HAP-1 (cell line): Measurements from ENCODE around the gene SLX4IP.

Experiments
- DNase-seq, 2 experiments: peaks; one replicate each; pipeline ENCODE4 v3.0.0-alpha.2; 2016 to 2020; ENCODE audit warnings: low spot score in 2 of 2
- H3K27me3 ChIP-seq: fragments of 250-450 bp; sonication (Bioruptor Pico); 2 replicates; pipeline ENCODE4 v1.5.1; 2020; ENCODE audit warnings: low read depth, mild to moderate bottlenecking, moderate library complexity
- H3K36me3 ChIP-seq: fragments of 250-450 bp; sonication (Bioruptor Pico); replicated peaks from 2 replicates; pipeline ENCODE4 v1.5.1; 2020; ENCODE audit warnings: mild to moderate bottlenecking
- H3K4me1 ChIP-seq: fragments of 250-450 bp; sonication (Bioruptor Pico); 2 replicates; pipeline ENCODE4 v1.5.1; 2020; ENCODE audit warnings: mild to moderate bottlenecking
- H3K4me3 ChIP-seq: fragments of 250-450 bp; sonication (Bioruptor Pico); 2 replicates; pipeline ENCODE4 v1.5.1; 2020; ENCODE audit warnings: mild to moderate bottlenecking, moderate library complexity
- H3K9me3 ChIP-seq: fragments of 250-450 bp; sonication (Bioruptor Pico); 2 replicates; pipeline ENCODE4 v1.5.1; 2020; ENCODE audit warnings: mild to moderate bottlenecking, moderate library complexity
- in situ Hi-C: fragments of 300-500 bp; cut with MboI; formaldehyde crosslinking; loops from 3 replicates; pipeline ENCODE4 v1.14.3; 2020; ENCODE audit warnings: low sequenced_read_pairs, inconsistent platforms, mixed read lengths

The SLX4IP gene

DNA sequence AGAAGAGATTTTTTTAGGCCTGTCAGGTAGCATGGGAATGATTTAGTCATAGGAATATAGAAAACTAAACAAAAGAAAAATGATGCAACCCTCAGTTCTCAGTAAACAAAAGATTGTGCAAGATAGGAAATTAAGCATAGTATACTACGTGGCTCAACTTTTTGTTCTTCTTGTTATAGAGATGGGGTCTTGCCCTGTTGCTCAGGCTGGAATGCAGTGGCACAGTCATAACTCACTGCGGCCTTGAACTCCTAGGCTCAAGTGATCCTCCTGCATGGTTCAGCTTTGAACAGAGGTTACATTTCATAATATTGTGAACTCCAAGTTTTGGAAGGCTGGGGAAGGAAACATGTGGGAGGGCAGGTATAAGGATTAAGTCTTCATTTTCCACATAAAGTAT lies 28.5 kb downstream of the SLX4IP start:
- no peak for DNase-seq
- H3K4me3 ChIP-seq = no peak overlapping the region
- peaks cover 27% of the 10 kb centered on the region for H3K4me1 ChIP-seq
- H3K9me3 ChIP-seq = no peaks in the 10 kb centered on the region
- H3K36me3 ChIP-seq = no peaks in the 10 kb centered on the region
- no peaks in the 10 kb centered on the region for H3K27me3 ChIP-seq
- in situ Hi-C loops = no loop called here

DNA sequence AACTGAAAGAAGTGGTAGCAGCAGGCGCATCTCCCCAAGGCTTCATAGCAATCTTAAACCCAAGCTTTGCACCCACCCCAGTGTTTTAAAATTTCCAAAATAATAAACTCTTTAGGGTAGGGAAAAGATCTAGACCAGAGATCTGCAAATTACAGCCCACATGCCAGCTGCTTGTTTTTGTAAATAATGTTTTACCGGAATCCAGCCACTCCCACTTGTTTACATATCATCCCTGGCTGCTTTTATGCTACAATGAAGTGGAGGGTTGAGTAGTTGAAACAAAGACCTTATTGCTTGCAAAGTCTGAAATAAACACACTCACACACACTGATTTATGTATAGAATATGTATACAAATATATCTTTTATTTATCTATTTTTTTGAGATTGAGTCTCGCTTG lies 30.0 kb downstream of the SLX4IP start:
- in situ Hi-C loops = no loop called here
- Histone ChIP-seq H3K9me3 (no peaks in the 10 kb centered on the region), H3K27me3 (no peaks in the 10 kb centered on the region), H3K36me3 (no peaks in the 10 kb centered on the region), H3K4me1 (peaks cover 27% of the 10 kb centered on the region), H3K4me3 (no peak overlapping the region)
- DNase-seq = no peak

DNA sequence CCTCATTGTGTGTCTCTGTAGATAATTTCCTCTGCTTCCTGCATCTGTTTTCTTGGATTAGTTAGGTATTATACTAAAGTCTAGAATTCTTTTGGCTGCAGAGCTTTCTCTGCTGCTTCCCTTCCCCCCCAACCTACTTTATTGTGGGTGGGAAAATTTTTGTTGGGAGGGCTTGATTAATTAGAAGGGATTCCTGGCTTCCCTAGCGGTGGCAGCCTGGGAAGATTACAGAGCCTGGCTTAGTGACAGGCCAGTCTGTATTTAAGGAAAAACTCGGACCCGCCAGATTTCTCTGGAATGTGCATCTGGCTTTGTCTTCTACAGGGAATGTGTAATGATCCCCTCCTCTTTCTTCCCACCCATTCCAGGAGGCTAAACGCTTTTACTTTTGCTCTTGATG lies 31.2 kb downstream of the SLX4IP start:
- H3K27me3 ChIP-seq = no peaks in the 10 kb centered on the region
- in situ Hi-C loops = no loop called here
- DNase-seq = peak; percentile 81 to 90
- no peak overlapping the region; the same call in 1 of the 2 replicates for H3K4me3 ChIP-seq
- peaks cover 27% of the 10 kb centered on the region for H3K4me1 ChIP-seq
- H3K9me3 ChIP-seq = no peaks in the 10 kb centered on the region
- H3K36me3 ChIP-seq = no peaks in the 10 kb centered on the region

DNA sequence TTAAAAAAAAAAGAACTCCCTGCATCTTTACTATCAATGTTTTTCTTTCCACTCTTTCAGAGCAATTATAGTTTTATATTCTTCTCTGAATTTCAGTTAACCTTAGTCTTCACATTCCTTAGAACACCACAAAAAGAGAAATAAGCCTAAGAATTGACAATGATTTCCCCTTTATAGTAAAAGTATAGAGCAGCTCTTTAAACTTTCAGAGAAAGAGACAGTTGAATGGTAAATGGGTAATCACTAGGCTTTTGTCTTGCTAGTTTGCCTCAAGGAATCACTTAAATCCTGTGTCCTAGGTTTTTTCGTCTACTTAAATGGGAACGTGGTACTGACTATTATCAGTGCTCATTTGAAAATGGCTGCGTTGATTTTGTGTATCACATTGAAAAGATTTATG lies 31.8 kb downstream of the SLX4IP start:
- Histone ChIP-seq H3K27me3 (no peaks in the 10 kb centered on the region), H3K4me1 (peaks cover 27% of the 10 kb centered on the region), H3K9me3 (no peaks in the 10 kb centered on the region), H3K36me3 (no peaks in the 10 kb centered on the region), H3K4me3 (no peak overlapping the region)
- in situ Hi-C loops = no loop called here
- DNase-seq = peak in 1 of 2 experiments; percentile 95

- Histone ChIP-seq H3K36me3 (no peaks in the 10 kb centered on the region), H3K9me3 (no peaks in the 10 kb centered on the region), H3K4me1 (peaks cover 27% of the 10 kb centered on the region), H3K27me3 (no peaks in the 10 kb centered on the region), H3K4me3 (no peak overlapping the region)
- no peak for DNase-seq
- in situ Hi-C loops = no loop called here
Measured at GRCh38 chr20:10467681-10468339, 32.7 kb downstream of the SLX4IP start.

- in situ Hi-C loops = no loop called here
- Histone ChIP-seq H3K36me3 (no peaks in the 10 kb centered on the region), H3K4me3 (no peak overlapping the region), H3K27me3 (no peaks in the 10 kb centered on the region), H3K9me3 (no peaks in the 10 kb centered on the region), H3K4me1 (peaks cover 27% of the 10 kb centered on the region)
- no peak for DNase-seq
Measured at GRCh38 chr20:10468340-10468845, 33.3 kb downstream of the SLX4IP start.

DNA sequence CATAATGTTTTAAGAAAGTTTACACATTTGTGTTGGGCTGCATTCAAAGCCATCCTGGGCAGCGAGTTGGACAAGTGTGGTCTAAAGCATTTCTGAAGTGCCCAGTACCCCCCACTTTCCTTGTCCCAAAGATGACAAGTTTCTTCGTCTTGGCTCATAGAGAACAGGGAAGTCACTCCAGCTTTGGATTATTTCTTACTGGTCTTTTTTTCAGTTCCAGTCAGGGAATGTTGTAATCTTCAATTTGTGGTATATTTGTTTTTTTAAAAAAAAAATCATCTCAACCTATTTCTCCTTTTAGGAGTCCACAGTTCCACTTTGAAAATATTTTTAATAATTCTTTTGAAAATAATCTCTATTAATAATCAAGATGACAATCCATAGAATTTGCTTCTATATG lies 34.0 kb downstream of the SLX4IP start:
- in situ Hi-C loops = no loop called here
- Histone ChIP-seq H3K27me3 (no peaks in the 10 kb centered on the region), H3K9me3 (no peaks in the 10 kb centered on the region), H3K4me1 (peaks cover 30% of the 10 kb centered on the region), H3K4me3 (no peak overlapping the region), H3K36me3 (no peaks in the 10 kb centered on the region)
- no peak for DNase-seq

DNA sequence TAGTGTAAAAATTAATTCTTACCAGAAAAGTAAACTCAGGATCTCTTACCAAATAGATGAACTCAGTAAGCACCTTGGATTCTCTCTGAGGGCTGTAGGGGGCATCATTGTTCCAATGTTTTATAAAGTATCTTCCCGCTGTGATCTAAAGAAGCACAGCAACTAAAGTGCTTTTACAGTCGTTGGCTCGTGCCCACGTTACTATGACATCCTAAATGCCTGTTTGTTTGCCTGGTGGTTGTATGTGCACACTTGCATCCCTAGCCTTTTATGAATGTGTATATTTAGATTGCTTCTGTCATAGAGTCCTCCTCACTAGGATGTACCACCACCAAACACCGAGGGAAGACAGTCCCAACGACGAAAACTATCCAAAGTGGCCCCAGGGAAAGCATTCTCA lies 34.5 kb downstream of the SLX4IP start:
- Histone ChIP-seq H3K4me1 (peaks cover 32% of the 10 kb centered on the region), H3K36me3 (no peaks in the 10 kb centered on the region), H3K9me3 (no peaks in the 10 kb centered on the region), H3K4me3 (no peak overlapping the region), H3K27me3 (no peaks in the 10 kb centered on the region)
- DNase-seq = peak; percentile 41 to 53
- in situ Hi-C loops = no loop called here

- Histone ChIP-seq H3K4me1 (peaks cover 32% of the 10 kb centered on the region), H3K4me3 (no peak overlapping the region), H3K27me3 (no peaks in the 10 kb centered on the region), H3K9me3 (no peaks in the 10 kb centered on the region), H3K36me3 (no peaks in the 10 kb centered on the region)
- no peak for DNase-seq
- in situ Hi-C loops = no loop called here
Measured at GRCh38 chr20:10470276-10470675, 35.2 kb downstream of the SLX4IP start.

DNA sequence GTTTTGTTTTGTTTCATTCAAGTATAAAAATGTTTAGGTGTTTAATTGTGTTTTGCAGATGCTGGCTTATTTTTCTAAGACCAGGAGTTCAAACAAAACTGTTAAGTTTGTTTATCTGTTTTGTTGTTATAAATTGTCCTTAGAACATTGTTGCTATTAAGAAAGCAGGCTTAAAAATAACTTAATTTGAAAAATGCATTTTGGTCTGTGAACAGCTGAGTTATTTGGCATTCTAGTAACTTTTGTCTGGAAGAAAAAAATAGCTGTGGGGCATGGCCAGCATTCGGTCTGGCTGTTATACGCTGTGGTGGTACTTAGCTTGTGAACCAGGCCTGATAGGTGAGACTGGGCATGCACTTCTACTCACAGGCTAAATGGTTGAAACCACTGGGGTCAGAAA lies 37.8 kb downstream of the SLX4IP start:
- H3K36me3 ChIP-seq = no peaks in the 10 kb centered on the region
- no peak for DNase-seq
- peaks cover 13% of the 10 kb centered on the region for H3K4me1 ChIP-seq
- in situ Hi-C loops = no loop called here
- no peak overlapping the region for H3K4me3 ChIP-seq
- H3K27me3 ChIP-seq = no peaks in the 10 kb centered on the region
- no peaks in the 10 kb centered on the region for H3K9me3 ChIP-seq

DNA sequence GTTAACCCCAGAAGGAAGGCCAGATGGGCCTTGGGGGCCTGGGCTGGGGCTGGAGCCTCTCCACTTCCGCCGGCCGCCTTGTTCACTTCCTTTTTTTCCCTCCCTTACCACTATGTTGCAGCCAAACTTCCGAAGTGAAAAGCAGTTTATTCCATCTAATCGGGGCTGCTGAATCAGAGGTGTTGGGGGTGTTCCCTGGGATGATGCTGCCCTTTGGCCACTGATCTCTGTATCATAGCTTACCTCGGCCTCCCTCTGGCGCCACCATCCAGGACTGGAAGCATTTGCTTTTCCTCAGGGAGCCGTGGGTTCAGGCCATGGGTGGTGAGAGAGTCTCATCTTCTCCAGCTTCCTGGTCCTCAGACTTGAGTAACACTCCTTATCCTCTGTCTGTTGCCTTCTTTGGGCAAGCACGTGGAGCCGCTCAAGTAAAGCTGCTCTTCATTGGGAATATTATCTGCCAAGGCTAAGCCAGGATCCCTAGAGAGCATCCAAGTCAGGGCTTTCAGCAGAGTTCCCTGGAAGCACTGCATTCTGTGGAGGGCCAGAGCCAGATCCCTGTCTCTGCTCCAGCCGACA lies 39.6 kb downstream of the SLX4IP start:
- in situ Hi-C loops = no loop called here
- no peaks in the 10 kb centered on the region for H3K36me3 ChIP-seq
- H3K27me3 ChIP-seq = no peaks in the 10 kb centered on the region
- H3K4me1 ChIP-seq = peaks cover 6% of the 10 kb centered on the region
- no peaks in the 10 kb centered on the region for H3K9me3 ChIP-seq
- no peak overlapping the region for H3K4me3 ChIP-seq
- DNase-seq = no peak

DNA sequence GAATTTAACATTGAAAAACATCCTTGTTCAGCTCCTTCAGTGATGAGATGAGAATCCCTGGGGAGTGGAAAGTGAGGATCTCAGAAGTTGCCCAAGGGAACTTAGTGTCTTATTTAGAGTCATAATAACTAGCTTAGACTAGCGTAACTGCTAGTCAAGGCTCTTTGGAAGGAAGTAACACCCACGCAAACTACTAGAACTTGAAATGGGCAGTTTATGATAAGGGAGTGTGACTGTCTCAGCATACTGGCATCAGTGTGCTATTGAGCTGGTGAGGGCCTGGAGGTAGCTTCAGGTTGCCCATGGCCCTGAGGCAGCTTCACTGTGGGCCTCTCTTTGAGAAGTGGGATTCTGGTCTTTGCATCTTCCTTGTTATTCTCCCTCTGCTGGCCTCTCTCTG lies 40.1 kb downstream of the SLX4IP start:
- no peaks in the 10 kb centered on the region for H3K27me3 ChIP-seq
- H3K36me3 ChIP-seq = no peaks in the 10 kb centered on the region
- in situ Hi-C loops = no loop called here
- peaks cover 6% of the 10 kb centered on the region for H3K4me1 ChIP-seq
- DNase-seq = no peak
- H3K9me3 ChIP-seq = no peaks in the 10 kb centered on the region
- H3K4me3 ChIP-seq = no peak overlapping the region

GRCh38 chr20:10476319-10476724 lies 41.2 kb downstream of the SLX4IP start:
- no peak for DNase-seq
- Histone ChIP-seq H3K9me3 (no peaks in the 10 kb centered on the region), H3K27me3 (no peaks in the 10 kb centered on the region), H3K4me3 (no peak overlapping the region), H3K4me1 (peaks cover 6% of the 10 kb centered on the region), H3K36me3 (no peaks in the 10 kb centered on the region)
- in situ Hi-C loops = no loop called here

- Histone ChIP-seq H3K27me3 (no peaks in the 10 kb centered on the region), H3K4me1 (peaks cover 6% of the 10 kb centered on the region), H3K4me3 (no peak overlapping the region), H3K9me3 (no peaks in the 10 kb centered on the region), H3K36me3 (no peaks in the 10 kb centered on the region)
- no peak for DNase-seq
- in situ Hi-C loops = no loop called here
Measured at GRCh38 chr20:10478205-10478604, 43.1 kb downstream of the SLX4IP start.
